LNCAP (cell line): ENCODE data around the gene ITGAE.

Source experiments
- TF ChIP-seq, protein P1 (sequence below): fragments of 450-650 bp; IDR thresholded peaks from 2 replicates; pipeline ENCODE4 v1.5.1; 2017; ENCODE audit warnings: mild to moderate bottlenecking

Gene ITGAE

DNA sequence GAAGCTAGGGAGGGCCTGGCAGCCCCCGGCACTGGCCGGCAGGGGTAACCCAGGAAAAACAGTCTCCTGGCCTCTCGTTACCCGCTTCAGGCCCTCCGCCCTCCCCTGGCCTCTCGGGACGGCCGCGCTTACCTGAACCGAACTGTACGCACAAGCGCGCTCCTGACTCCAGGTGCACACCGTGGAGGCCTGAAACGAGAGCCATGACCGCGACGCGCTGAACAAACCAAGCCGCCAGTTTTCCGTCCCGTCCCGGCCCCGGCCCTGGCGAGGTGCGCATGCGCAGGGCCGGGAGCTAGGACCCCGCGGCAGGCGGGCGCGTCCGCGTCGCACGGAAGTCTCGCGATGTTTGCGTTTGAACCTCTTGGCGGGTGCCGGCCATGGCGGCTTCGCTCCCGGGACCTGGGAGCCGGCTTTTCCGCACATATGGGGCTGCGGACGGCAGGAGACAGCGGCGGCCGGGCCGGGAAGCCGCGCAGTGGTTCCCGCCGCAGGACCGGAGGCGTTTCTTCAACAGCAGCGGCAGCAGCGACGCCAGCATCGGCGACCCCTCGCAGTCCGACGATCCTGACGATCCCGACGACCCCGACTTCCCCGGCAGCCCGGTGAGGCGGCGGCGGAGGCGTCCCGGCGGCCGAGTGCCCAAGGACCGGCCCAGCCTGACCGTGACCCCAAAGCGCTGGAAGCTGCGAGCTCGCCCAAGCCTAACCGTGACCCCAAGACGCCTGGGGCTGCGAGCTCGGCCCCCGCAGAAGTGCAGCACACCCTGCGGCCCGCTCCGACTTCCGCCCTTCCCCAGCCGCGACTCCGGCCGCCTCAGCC, 77.2 kb downstream of the ITGAE start, which contains the start of gene HASPIN:
Gene HASPIN, plus strand, starts transcription at position 348 of the 822 bp plus-strand sequence. Its CDS starts 33 bp downstream, at position 381.
- TF ChIP-seq, protein P1, sequence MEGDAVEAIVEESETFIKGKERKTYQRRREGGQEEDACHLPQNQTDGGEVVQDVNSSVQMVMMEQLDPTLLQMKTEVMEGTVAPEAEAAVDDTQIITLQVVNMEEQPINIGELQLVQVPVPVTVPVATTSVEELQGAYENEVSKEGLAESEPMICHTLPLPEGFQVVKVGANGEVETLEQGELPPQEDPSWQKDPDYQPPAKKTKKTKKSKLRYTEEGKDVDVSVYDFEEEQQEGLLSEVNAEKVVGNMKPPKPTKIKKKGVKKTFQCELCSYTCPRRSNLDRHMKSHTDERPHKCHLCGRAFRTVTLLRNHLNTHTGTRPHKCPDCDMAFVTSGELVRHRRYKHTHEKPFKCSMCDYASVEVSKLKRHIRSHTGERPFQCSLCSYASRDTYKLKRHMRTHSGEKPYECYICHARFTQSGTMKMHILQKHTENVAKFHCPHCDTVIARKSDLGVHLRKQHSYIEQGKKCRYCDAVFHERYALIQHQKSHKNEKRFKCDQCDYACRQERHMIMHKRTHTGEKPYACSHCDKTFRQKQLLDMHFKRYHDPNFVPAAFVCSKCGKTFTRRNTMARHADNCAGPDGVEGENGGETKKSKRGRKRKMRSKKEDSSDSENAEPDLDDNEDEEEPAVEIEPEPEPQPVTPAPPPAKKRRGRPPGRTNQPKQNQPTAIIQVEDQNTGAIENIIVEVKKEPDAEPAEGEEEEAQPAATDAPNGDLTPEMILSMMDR: no peak; the same call in 1 of the 2 replicates

DNA sequence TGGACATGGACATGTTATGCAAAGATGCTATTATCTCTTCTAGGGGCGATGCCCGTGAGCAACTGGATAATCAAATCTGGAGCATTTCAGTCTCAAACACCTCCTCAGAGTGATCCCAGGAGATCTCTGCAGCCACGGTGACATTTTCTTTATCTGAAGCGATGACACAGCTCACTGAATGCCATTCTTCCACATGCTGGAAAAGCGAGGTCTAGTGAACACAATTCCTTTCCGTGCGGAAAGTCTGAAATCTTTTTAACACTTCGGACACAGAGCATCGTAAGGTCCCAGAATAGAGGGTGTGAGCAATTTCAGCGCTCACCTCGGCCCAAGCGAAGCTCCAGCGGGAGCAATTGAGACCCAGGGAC, 77.8 kb downstream of the ITGAE start:
- TF ChIP-seq, protein P1: no peak; the same call in 1 of the 2 replicates

DNA sequence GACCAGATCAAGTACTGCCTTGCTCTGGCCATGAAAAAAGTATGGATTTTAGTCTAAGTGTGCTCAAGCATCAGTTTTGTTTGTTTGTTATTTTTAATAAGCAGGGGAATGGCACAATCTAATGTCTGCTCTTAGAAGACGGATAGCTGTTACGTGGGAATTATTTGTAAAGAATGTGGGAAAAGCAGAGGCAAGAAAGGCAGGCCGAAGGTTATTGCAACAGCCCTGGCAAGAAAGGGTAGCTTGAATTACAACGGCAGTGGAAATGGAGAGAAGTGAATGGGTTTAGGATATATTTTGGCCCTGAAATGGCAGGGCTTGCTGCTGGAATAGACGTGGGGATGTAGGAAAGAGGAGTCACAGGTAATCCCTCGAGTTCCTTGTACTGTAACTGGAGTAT, 78.3 kb downstream of the ITGAE start:
- TF ChIP-seq, protein P1: no peak

DNA sequence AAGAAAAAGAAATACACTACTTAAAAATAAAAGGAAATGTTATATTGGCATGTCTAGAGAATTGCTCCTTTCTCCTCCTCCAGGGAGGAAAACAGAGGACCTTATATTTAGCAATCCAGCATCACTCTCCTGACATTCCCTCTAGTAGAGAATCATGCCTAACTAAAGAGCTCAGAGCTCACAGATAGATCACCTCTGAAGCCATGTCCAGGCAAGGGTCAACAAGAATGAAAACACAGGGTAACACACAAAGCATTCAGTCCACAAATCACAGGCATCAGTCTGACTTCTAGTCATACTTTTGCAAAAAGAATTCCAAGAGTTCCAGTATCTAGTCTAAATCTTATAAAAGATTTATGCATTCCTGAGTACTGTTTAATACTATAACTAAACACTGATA, 81.7 kb downstream of the ITGAE start:
- TF ChIP-seq, protein P1: no peak

DNA sequence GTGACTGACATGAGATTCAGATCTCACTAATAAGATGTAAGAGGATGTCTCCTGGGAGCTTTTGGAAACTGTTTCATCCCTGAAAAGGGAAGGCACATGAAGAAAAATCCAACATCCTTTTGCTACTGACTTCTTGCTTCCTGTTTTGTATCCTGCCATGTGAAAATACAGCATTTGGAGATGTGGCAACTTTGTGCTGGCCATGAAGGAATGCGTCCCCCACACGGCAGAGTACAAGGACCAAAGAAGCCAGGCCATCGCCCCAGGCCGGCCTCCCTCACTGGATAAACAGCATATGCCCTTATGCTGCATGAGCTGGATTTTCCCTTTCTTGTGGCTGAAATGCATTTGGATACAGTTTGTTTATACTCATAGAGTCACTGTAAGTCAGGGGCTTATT, 82.8 kb downstream of the ITGAE start:
- TF ChIP-seq, protein P1: no peak

DNA sequence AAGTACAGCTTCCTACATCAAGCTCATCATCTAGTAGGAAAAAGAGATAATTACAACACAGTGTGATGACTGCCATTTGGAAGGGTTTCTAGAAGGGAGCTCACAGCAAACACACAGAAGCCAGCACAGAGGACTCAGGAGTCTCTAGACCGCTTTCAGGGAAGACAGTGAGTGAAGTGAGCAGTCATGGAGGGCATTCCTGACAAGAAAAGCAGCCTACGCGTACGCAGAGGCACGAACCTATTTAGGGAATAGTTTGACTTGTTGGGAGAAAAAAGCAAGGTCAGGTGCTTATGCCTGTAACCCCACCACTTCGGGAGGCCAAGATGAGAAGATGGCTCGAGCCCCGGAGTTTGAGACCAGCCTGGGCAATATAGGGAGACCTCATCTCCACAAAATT, 85.7 kb downstream of the ITGAE start:
- TF ChIP-seq, protein P1: no peak

DNA sequence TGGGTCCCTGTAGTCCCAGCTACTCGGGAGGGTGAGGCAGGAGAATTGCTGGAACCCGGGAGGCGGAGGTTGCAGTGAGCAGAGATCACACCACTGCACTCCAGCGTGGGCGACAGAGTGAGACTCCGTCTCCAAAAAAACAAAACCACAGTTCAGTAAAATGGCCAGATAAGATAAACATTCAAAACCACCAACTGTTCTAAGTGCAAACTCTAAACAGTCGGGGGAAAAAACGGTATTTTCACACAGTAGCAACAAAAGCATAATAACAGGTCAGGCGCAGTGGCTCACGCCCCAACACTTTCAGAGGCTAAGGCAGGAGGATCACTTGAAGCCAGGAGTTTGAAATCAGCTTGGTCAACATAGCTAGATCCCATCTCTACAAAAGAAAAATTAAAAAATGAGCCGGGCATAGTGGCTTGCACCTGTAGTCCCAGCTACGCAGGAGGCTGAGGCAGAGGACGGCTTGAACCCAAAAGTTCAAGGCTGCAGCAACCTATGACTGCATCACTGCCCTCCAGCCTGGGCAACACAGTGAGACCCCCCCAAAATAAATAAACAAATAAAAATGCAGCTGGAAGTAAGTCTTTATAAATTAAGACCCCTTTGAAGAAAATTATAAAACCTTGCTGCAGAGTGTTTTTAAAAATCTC, 88.1 kb downstream of the ITGAE start:
- TF ChIP-seq, protein P1: no peak
